Mesenchymal stem cell (in vitro differentiated cells and primary cell): ENCODE results near the gene GDF11.
A peak's percentile ranks its signal among the peaks of the same experiment; 100 is the strongest.

ENCODE experiments used
- DNase-seq: peaks from one replicate; pipeline ENCODE4 v3.0.0-alpha.2; 2013
- H2AFZ ChIP-seq: one replicate; pipeline ENCODE4 v1.6.1; 2013; ENCODE audit warnings: low read depth, mild to moderate bottlenecking, control low read depth, inconsistent platforms, low read length, moderate library complexity
- H2AK5ac ChIP-seq: 2 replicates; pipeline ENCODE4 v1.6.1; 2013; ENCODE audit warnings: low read length, moderate library complexity, mild to moderate bottlenecking, inconsistent platforms; ENCODE audit not compliant: severe bottlenecking
- H2BK120ac ChIP-seq: one replicate; pipeline ENCODE4 v1.6.1; 2013; ENCODE audit warnings: low read depth, mild to moderate bottlenecking, inconsistent platforms, low read length, moderate library complexity
- H2BK12ac ChIP-seq, 2 experiments: one replicate each; pipeline ENCODE4 v1.6.1; 2013; ENCODE audit warnings: inconsistent platforms in 2 of 2, low read length in 2 of 2, mild to moderate bottlenecking in 2 of 2, moderate library complexity in 2 of 2, control low read depth in 1 of 2
- H2BK15ac ChIP-seq: one replicate; pipeline ENCODE4 v1.6.1; 2013; ENCODE audit warnings: mild to moderate bottlenecking, low read depth, inconsistent platforms; ENCODE audit not compliant: poor library complexity, severe bottlenecking
- H2BK5ac ChIP-seq: 2 replicates; pipeline ENCODE4 v1.6.1; 2013; ENCODE audit warnings: low read depth, mild to moderate bottlenecking, low read length, control low read depth, inconsistent platforms; ENCODE audit not compliant: poor library complexity, severe bottlenecking
- H3K14ac ChIP-seq, 2 experiments: one replicate each; pipeline ENCODE4 v1.6.1; 2013; ENCODE audit warnings: inconsistent platforms in 2 of 2, low read length in 2 of 2, control low read depth in 1 of 2, mild to moderate bottlenecking in 1 of 2, moderate library complexity in 1 of 2
- H3K18ac ChIP-seq, 2 experiments: one replicate each; pipeline ENCODE4 v1.6.1; 2013; ENCODE audit warnings: inconsistent platforms in 2 of 2, low read length in 2 of 2, control low read depth in 1 of 2, low read depth in 1 of 2, mild to moderate bottlenecking in 1 of 2
- H3K23ac ChIP-seq, 2 experiments: one replicate each; pipeline ENCODE4 v1.6.1; 2013; ENCODE audit warnings: inconsistent platforms in 2 of 2, low read length in 2 of 2, mild to moderate bottlenecking in 2 of 2, moderate library complexity in 2 of 2, control low read depth in 1 of 2
- H3K27ac ChIP-seq: 2 replicates; pipeline ENCODE4 v1.5.1; 2013; ENCODE audit warnings: mild to moderate bottlenecking, moderate library complexity, low read length, control low read depth, inconsistent platforms; ENCODE audit not compliant: poor library complexity, severe bottlenecking
- H3K27me3 ChIP-seq, 2 experiments: 2 replicates each; pipeline versions ENCODE4 v1.6.1 to v1.7.0; 2013; ENCODE audit warnings: low read length in 2 of 2, mild to moderate bottlenecking in 2 of 2, moderate library complexity in 2 of 2, control low read depth in 1 of 2, inconsistent platforms in 1 of 2; ENCODE audit not compliant: control insufficient read depth in 1 of 2, insufficient read depth in 1 of 2
- H3K36me3 ChIP-seq, 2 experiments: 2 replicates each; pipeline versions ENCODE4 v1.6.1 to v1.7.0; 2013; ENCODE audit warnings: low read length in 2 of 2, control low read depth in 1 of 2, inconsistent platforms in 1 of 2, low read depth in 1 of 2, mild to moderate bottlenecking in 1 of 2; ENCODE audit not compliant: insufficient read depth in 2 of 2, control insufficient read depth in 1 of 2
- H3K4ac ChIP-seq, 2 experiments: one replicate each; pipeline ENCODE4 v1.6.1; 2013; ENCODE audit warnings: inconsistent platforms in 2 of 2, low read length in 2 of 2, mild to moderate bottlenecking in 2 of 2, moderate library complexity in 2 of 2, control low read depth in 1 of 2, low read depth in 1 of 2
- H3K4me1 ChIP-seq: 2 replicates; pipeline ENCODE4 v1.6.1; 2013; ENCODE audit warnings: low read depth, low read length, control low read depth; ENCODE audit not compliant: control insufficient read depth, insufficient read depth
- H3K4me2 ChIP-seq: 2 replicates; pipeline ENCODE4 v1.6.1; 2013; ENCODE audit warnings: low read length, mild to moderate bottlenecking, inconsistent platforms; ENCODE audit not compliant: poor library complexity, severe bottlenecking
- H3K4me3 ChIP-seq, 2 experiments: 2 replicates each; pipeline versions ENCODE4 v1.5.1 to v1.7.0; 2013; ENCODE audit warnings: low read length in 2 of 2, mild to moderate bottlenecking in 2 of 2, control low read depth in 1 of 2, low read depth in 1 of 2; ENCODE audit not compliant: insufficient read depth in 1 of 2
- H3K79me1 ChIP-seq: replicated peaks from 2 replicates; pipeline ENCODE4 v1.6.1; 2013; ENCODE audit warnings: mild to moderate bottlenecking, control low read depth, low read length, inconsistent platforms; ENCODE audit not compliant: poor library complexity, severe bottlenecking
- H3K9ac ChIP-seq: 2 replicates; pipeline ENCODE4 v1.7.0; 2013; ENCODE audit warnings: mild to moderate bottlenecking, low read length, moderate library complexity
- H3K9me3 ChIP-seq: 2 replicates; pipeline ENCODE4 v1.7.0; 2013; ENCODE audit warnings: mild to moderate bottlenecking, low read length; ENCODE audit not compliant: control insufficient read depth
- H4K8ac ChIP-seq: one replicate; pipeline ENCODE4 v1.6.1; 2013; ENCODE audit warnings: inconsistent platforms, mild to moderate bottlenecking, low read length, moderate library complexity
- H4K91ac ChIP-seq: one replicate; pipeline ENCODE4 v1.6.1; 2013; ENCODE audit warnings: mild to moderate bottlenecking, low read length, inconsistent platforms
- WGBS: methylation state at CpG from one replicate; pipeline ENCODE4 v1.1.7; 2013; ENCODE audit warnings: mixed read lengths; 5-methylcytosine and 5-hydroxymethylcytosine counted together

The GDF11 gene

GRCh38 chr12:55720071-55720564, 22.8 kb upstream of the GDF11 start, which contains the start of gene RDH5:
RDH5 (plus strand) TSS chr12:55720393; CDS start chr12:55721185, 792 bp downstream.
- peaks cover 56% of the 10 kb centered on the region for H3K4me1 ChIP-seq
- H3K4me3 ChIP-seq: peak within 1 kb of the TSS in 1 of 2 experiments; percentile 78
- H4K8ac ChIP-seq: no peak within 1 kb of the TSS
- H3K23ac ChIP-seq: peak within 1 kb of the TSS in 1 of 2 experiments; percentile 71
- peak within 1 kb of the TSS; percentile 41 for H2BK15ac ChIP-seq
- H3K9ac ChIP-seq: peak within 1 kb of the TSS; percentile 92
- H2BK12ac ChIP-seq: no peak within 1 kb of the TSS
- H3K4ac ChIP-seq: no peak within 1 kb of the TSS
- no peak within 1 kb of the TSS for H3K4me2 ChIP-seq
- H3K27me3 ChIP-seq: no peaks in the 10 kb centered on the region
- H3K9me3 ChIP-seq: no peaks in the 10 kb centered on the region
- H2BK5ac ChIP-seq: no peak within 1 kb of the TSS
- H3K36me3 ChIP-seq: peaks cover 25 to 31% of the 10 kb centered on the region in 2 experiments
- WGBS: 76% methylated on average over 5 of the region's 6 CpGs
- no peak for DNase-seq
- peaks cover 14% of the 10 kb centered on the region for H3K79me1 ChIP-seq
- H4K91ac ChIP-seq: no peak within 1 kb of the TSS
- no peak within 1 kb of the TSS for H3K18ac ChIP-seq
- no peak within 1 kb of the TSS for H2BK120ac ChIP-seq
- H2AFZ ChIP-seq: no peak within 1 kb of the TSS
- H3K14ac ChIP-seq: no peak within 1 kb of the TSS
- peak within 1 kb of the TSS; percentile 59 for H2AK5ac ChIP-seq
- H3K27ac ChIP-seq: peak within 1 kb of the TSS; percentile 58

GRCh38 chr12:55720894-55721444, 22.0 kb upstream of the GDF11 start:
- Histone ChIP-seq H3K9ac (peak overlapping the region; percentile 92), H3K36me3 (peaks cover 34 to 40% of the 10 kb centered on the region in 2 experiments), H4K91ac (no peak overlapping the region), H3K4me2 (no peak overlapping the region), H2AK5ac (peak overlapping the region; percentile 32), H2AFZ (no peak overlapping the region), H3K4me3 (peak overlapping the region in 1 of 2 experiments; percentile 78), H3K27me3 (no peaks in the 10 kb centered on the region), H3K79me1 (peaks cover 16% of the 10 kb centered on the region), H3K27ac (peak overlapping the region; percentile 58), H4K8ac (no peak overlapping the region), H2BK5ac (no peak overlapping the region), H3K23ac (peak overlapping the region in 1 of 2 experiments; percentile 71), H2BK120ac (no peak overlapping the region), H3K18ac (no peak overlapping the region), H2BK12ac (no peak overlapping the region), H3K4me1 (peaks cover 60% of the 10 kb centered on the region), H3K14ac (no peak overlapping the region), H2BK15ac (no peak overlapping the region), H3K4ac (no peak overlapping the region), H3K9me3 (no peaks in the 10 kb centered on the region)
- DNase-seq: peak; percentile 75
- WGBS: 65% methylated on average over 9 of the region's 9 CpGs

- H3K18ac ChIP-seq: no peak overlapping the region
- H3K4me2 ChIP-seq: no peak overlapping the region
- no peak overlapping the region for H3K4ac ChIP-seq
- H2BK120ac ChIP-seq: no peak overlapping the region
- H3K14ac ChIP-seq: no peak overlapping the region
- peaks cover 17% of the 10 kb centered on the region for H3K79me1 ChIP-seq
- no peaks in the 10 kb centered on the region for H3K9me3 ChIP-seq
- WGBS: 89% methylated on average over 14 of the region's 14 CpGs
- peak overlapping the region in 1 of 2 experiments; percentile 78 for H3K4me3 ChIP-seq
- H2BK5ac ChIP-seq: no peak overlapping the region
- H2AFZ ChIP-seq: no peak overlapping the region
- H3K4me1 ChIP-seq: peaks cover 62% of the 10 kb centered on the region
- H2BK15ac ChIP-seq: no peak overlapping the region
- no peak overlapping the region for H2BK12ac ChIP-seq
- H3K23ac ChIP-seq: no peak overlapping the region
- H4K8ac ChIP-seq: no peak overlapping the region
- no peak overlapping the region for H4K91ac ChIP-seq
- H3K27me3 ChIP-seq: no peaks in the 10 kb centered on the region
- no peak for DNase-seq
- peak overlapping the region; percentile 58 for H3K27ac ChIP-seq
- H3K9ac ChIP-seq: peak overlapping the region; percentile 92
- peak overlapping the region; percentile 32 for H2AK5ac ChIP-seq
- H3K36me3 ChIP-seq: peaks cover 41 to 46% of the 10 kb centered on the region in 2 experiments
These were observed 21.2 kb upstream of the GDF11 start for GRCh38 chr12:55721601-55722213.

- Histone ChIP-seq H3K79me1 (peaks cover 17% of the 10 kb centered on the region), H2BK15ac (no peak overlapping the region), H3K23ac (no peak overlapping the region), H3K27ac (peak overlapping the region; percentile 36), H3K14ac (no peak overlapping the region), H3K4ac (no peak overlapping the region), H3K36me3 (peaks cover 49 to 51% of the 10 kb centered on the region in 2 experiments), H2BK120ac (no peak overlapping the region), H2AFZ (no peak overlapping the region), H3K9me3 (no peaks in the 10 kb centered on the region), H3K18ac (no peak overlapping the region), H3K27me3 (no peaks in the 10 kb centered on the region), H3K9ac (peak overlapping the region; percentile 95), H3K4me2 (no peak overlapping the region), H2BK12ac (no peak overlapping the region), H3K4me1 (peaks cover 57% of the 10 kb centered on the region), H4K91ac (no peak overlapping the region), H2BK5ac (no peak overlapping the region), H4K8ac (no peak overlapping the region), H2AK5ac (no peak overlapping the region), H3K4me3 (peak overlapping the region in 1 of 2 experiments; percentile 94)
- WGBS: over 99% methylated on average over 8 of the region's 8 CpGs
- no peak for DNase-seq
These were observed 20.0 kb upstream of the GDF11 start for GRCh38 chr12:55722948-55723347.
